HepG2 (cell line): ENCODE results near the gene AHNAK. TPM values are rescaled to one million over a fixed set of nuclear protein-coding genes. Genes with fewer than 3 reads are reported as not detected.

ENCODE experiments used
- ATAC-seq: fragments of 200-7000 bp; cut with Tn5 transposase; 3 replicates; pipeline ENCODE4 v1.9.1; 2020; ENCODE audit warnings: mild to moderate bottlenecking, moderate library complexity
- BruUV-seq: library from RNA; stranded (reverse); fragments of 400-500 nt; replicated peaks from 2 replicates; lab custom pipeline; 2021; lab: Mats Ljungman, UMichigan
- CTCF ChIA-PET: fragments of 300-600 bp; formaldehyde crosslinking; extraction: SDS; loops from one replicate; lab custom pipeline; 2021; ENCODE audit warnings: low total read pairs, inconsistent platforms, low intra/inter-chr PET ratio; lab: Yijun Ruan, JAX
- POLR2A ChIA-PET: fragments of 350-600 bp; sonication (Branson Sonifier 250); formaldehyde crosslinking; loops from one replicate; lab custom pipeline; 2020; ENCODE audit warnings: antibody characterized with exemption, inconsistent platforms; lab: Yijun Ruan, JAX
- DNase-seq: peaks from one replicate; pipeline ENCODE4 v3.0.0-alpha.2; 2015; ENCODE audit warnings: low spot score
- FAIRE-seq: peaks from 3 replicates; lab custom pipeline; 2011; peaks lifted over from hg19 to GRCh38; lab: Jason Lieb, UNC
- H2AFZ ChIP-seq: one replicate; pipeline ENCODE4 v1.6.1; 2011; ENCODE audit warnings: low read length, inconsistent platforms
- H3K27ac ChIP-seq: fragments of 300-600 bp; 3 replicates; pipeline ENCODE4 v1.8.0; 2011; ENCODE audit warnings: mixed run types, mild to moderate bottlenecking, mixed read lengths, low read length, inconsistent platforms; ENCODE audit not compliant: insufficient read depth; ENCODE audit errors: extremely low read length
- H3K27me3 ChIP-seq, 2 experiments: fragments of 200-600 bp in 1 of 2; 2 replicates in 1 of 2; 3 replicates in 1 of 2; pipeline versions ENCODE4 v1.6.0 to v1.8.0; 2011; ENCODE audit warnings: low read length in 2 of 2, mild to moderate bottlenecking in 2 of 2, moderate library complexity in 2 of 2, inconsistent platforms in 1 of 2; ENCODE audit not compliant: insufficient read depth in 2 of 2, control insufficient read depth in 1 of 2
- H3K36me3 ChIP-seq, 2 experiments: fragments of 200-600 bp in 1 of 2; replicated peaks in 1 of 2; 2 replicates in 1 of 2; 3 replicates in 1 of 2; pipeline versions ENCODE4 v1.5.1 to v1.8.0; 2011; ENCODE audit warnings: low read length in 2 of 2, inconsistent platforms in 1 of 2; ENCODE audit not compliant: insufficient read depth in 2 of 2, control insufficient read depth in 1 of 2
- H3K4me1 ChIP-seq: 2 replicates; pipeline ENCODE4 v1.5.1; 2012; ENCODE audit warnings: low read length, inconsistent platforms; ENCODE audit not compliant: insufficient read depth
- H3K4me2 ChIP-seq: 2 replicates; pipeline ENCODE4 v1.6.0; 2011; ENCODE audit warnings: low read depth, low read length, inconsistent platforms
- H3K4me3 ChIP-seq, 3 experiments: fragments of 200-600 bp in 1 of 3; sonication (generic), shearing (Covaris generic) in 1 of 3; replicated peaks in 1 of 3; 2 replicates each; pipeline ENCODE4 v1.5.1; 2011 to 2016; ENCODE audit warnings: low read length in 3 of 3, inconsistent platforms in 2 of 3, low read depth in 2 of 3, mild to moderate bottlenecking in 2 of 3, control low read depth in 1 of 3, mixed read lengths in 1 of 3; ENCODE audit not compliant: insufficient read depth in 1 of 3
- H3K79me2 ChIP-seq: one replicate; pipeline ENCODE4 v1.6.1; 2011; ENCODE audit warnings: low read length, inconsistent platforms; ENCODE audit not compliant: insufficient read depth
- H3K9ac ChIP-seq: 2 replicates; pipeline ENCODE4 v1.6.0; 2011; ENCODE audit warnings: mild to moderate bottlenecking, low read depth, low read length, inconsistent platforms; ENCODE audit not compliant: insufficient read depth
- H3K9me3 ChIP-seq: 2 replicates; pipeline ENCODE4 v1.5.1; 2012; ENCODE audit warnings: mild to moderate bottlenecking, low read length
- H4K20me1 ChIP-seq: 2 replicates; pipeline ENCODE4 v1.6.0; 2011; ENCODE audit warnings: inconsistent platforms, mild to moderate bottlenecking, low read length, moderate library complexity; ENCODE audit not compliant: insufficient read depth
- DR1 ChIP-seq: sonication (generic); formaldehyde crosslinking; IDR thresholded peaks from 2 replicates; pipeline ENCODE4 v1.8.0; 2021; ENCODE audit warnings: mild to moderate bottlenecking, missing genetic modification reagents, inconsistent platforms
- HMGXB4 ChIP-seq, 2 experiments: sonication (generic) in 1 of 2; formaldehyde crosslinking in 1 of 2; IDR thresholded peaks; 2 replicates each; pipeline versions ENCODE4 v1.4.0 to v1.6.1; 2018 to 2020; ENCODE audit warnings: missing genetic modification reagents in 2 of 2, borderline replicate concordance in 1 of 2, low read depth in 1 of 2, mild to moderate bottlenecking in 1 of 2, missing biosample characterization in 1 of 2
- IRX3 ChIP-seq: sonication (generic); formaldehyde crosslinking; IDR thresholded peaks from 2 replicates; pipeline ENCODE4 v1.8.1; 2023; ENCODE audit warnings: mild to moderate bottlenecking, low read depth, missing genetic modification reagents, borderline replicate concordance
- MXI1 ChIP-seq: IDR thresholded peaks from 3 replicates; pipeline ENCODE4 v1.6.1; 2012; ENCODE audit warnings: low read depth, low read length, inconsistent platforms, borderline replicate concordance
- NFE2L2 ChIP-seq: fragments of 150-350 bp; IDR thresholded peaks from 2 replicates; pipeline ENCODE4 v1.6.1; 2014; ENCODE audit warnings: low read length
- STAG1 ChIP-seq: sonication (generic); formaldehyde crosslinking; IDR thresholded peaks from 2 replicates; pipeline ENCODE4 v1.4.0; 2020; ENCODE audit warnings: missing genetic modification reagents
- YY1 ChIP-seq: IDR thresholded peaks from 2 replicates; pipeline ENCODE4 v1.6.1; 2011; ENCODE audit warnings: low read length, low read depth, moderate library complexity, mild to moderate bottlenecking; ENCODE audit not compliant: insufficient read depth, insufficient replicate concordance
- ZNF282 ChIP-seq: fragments of 450-650 bp; IDR thresholded peaks from 2 replicates; pipeline ENCODE4 v1.6.1; 2018; ENCODE audit not compliant: partially characterized antibody
- ZNF615 ChIP-seq: sonication (generic); formaldehyde crosslinking; IDR thresholded peaks from 2 replicates; pipeline ENCODE4 v1.5.0; 2020; ENCODE audit warnings: mild to moderate bottlenecking, missing genetic modification reagents, borderline replicate concordance
- ZNF644 ChIP-seq: IDR thresholded peaks from 2 replicates; pipeline ENCODE4 v1.6.1; 2016; ENCODE audit warnings: low read depth
- ZNF772 ChIP-seq: sonication (generic); formaldehyde crosslinking; IDR thresholded peaks from 2 replicates; pipeline ENCODE4 v1.5.0; 2020; ENCODE audit warnings: mild to moderate bottlenecking, missing genetic modification reagents
- WGBS: methylation state at CpG from one replicate; pipeline ENCODE4 v1.1.6; 2017; ENCODE audit warnings: low lambda C conversion rate; 5-methylcytosine and 5-hydroxymethylcytosine counted together
- in situ Hi-C: cut with HindIII; loops from 2 replicates; pipeline ENCODE4 v1.10.0; 2017; ENCODE audit warnings: low pct_unique_long_range_greater_than_20kb; ENCODE audit not compliant: extremely low pct_ligation_motif_present
- intact Hi-C: fragments of 100-400 bp; cut with micrococcal nuclease; formaldehyde crosslinking; loops from one replicate; pipeline ENCODE4 v1.10.0; 2022; ENCODE audit not compliant: unreplicated experiment
- polyA plus RNA-seq, 8 experiments: library from polyadenylated mRNA; depleted of rRNA in 3 of 8; stranded (reverse) in 7 of 8; unstranded in 1 of 8; fragments of >200 nt; fragmentation: Illumina TruSeq in 4 of 8; extraction: Trizol in 4 of 8; gene quantifications; 2 replicates each; pipeline versions ENCODE4 v1.2.1 to v1.2.3, GENCODE V29; 2011 to 2016; ENCODE audit warnings: low read depth in 4 of 8, missing spikeins in 1 of 8, mixed read lengths in 1 of 8; ENCODE audit not compliant: insufficient read depth in 1 of 8
- total RNA-seq, 5 experiments: library from RNA; depleted of rRNA; stranded (reverse); fragments of >200 nt; fragmentation: Illumina TruSeq; extraction: Trizol; gene quantifications; 2 replicates each; pipeline ENCODE4 v1.2.3, GENCODE V29; 2016; ENCODE audit warnings: low read depth in 1 of 5
- TF ChIP-seq, protein P1 (sequence below): sonication (generic); formaldehyde crosslinking; IDR thresholded peaks from 2 replicates; pipeline ENCODE4 v1.4.0; 2020; ENCODE audit warnings: missing genetic modification reagents
- TF ChIP-seq, protein P2 (sequence below): sonication (generic); formaldehyde crosslinking; IDR thresholded peaks from 2 replicates; pipeline ENCODE4 v1.4.0; 2020; ENCODE audit warnings: missing genetic modification reagents

Gene AHNAK
- total and polyA plus RNA-seq, 2 of the 13 experiments (the other 11 are each of a cell fraction or from before 2014, with no cell fraction given), result 23.4 to 25.0 TPM

GRCh38 chr11:62593434-62594044 is 46.9 kb upstream of the AHNAK start (continued):
- TF ChIP-seq, protein P1, sequence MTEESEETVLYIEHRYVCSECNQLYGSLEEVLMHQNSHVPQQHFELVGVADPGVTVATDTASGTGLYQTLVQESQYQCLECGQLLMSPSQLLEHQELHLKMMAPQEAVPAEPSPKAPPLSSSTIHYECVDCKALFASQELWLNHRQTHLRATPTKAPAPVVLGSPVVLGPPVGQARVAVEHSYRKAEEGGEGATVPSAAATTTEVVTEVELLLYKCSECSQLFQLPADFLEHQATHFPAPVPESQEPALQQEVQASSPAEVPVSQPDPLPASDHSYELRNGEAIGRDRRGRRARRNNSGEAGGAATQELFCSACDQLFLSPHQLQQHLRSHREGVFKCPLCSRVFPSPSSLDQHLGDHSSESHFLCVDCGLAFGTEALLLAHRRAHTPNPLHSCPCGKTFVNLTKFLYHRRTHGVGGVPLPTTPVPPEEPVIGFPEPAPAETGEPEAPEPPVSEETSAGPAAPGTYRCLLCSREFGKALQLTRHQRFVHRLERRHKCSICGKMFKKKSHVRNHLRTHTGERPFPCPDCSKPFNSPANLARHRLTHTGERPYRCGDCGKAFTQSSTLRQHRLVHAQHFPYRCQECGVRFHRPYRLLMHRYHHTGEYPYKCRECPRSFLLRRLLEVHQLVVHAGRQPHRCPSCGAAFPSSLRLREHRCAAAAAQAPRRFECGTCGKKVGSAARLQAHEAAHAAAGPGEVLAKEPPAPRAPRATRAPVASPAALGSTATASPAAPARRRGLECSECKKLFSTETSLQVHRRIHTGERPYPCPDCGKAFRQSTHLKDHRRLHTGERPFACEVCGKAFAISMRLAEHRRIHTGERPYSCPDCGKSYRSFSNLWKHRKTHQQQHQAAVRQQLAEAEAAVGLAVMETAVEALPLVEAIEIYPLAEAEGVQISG, result 0 out of 2 replicates have a peak, but pooled peaks have one; percentile 19
- TF ChIP-seq YY1 (peak; percentile 27), MXI1 (0 out of 3 replicates have a peak, but pooled peaks have one; percentile 26), STAG1 (CRISPR knock-in tag) (peak; percentile 64), HMGXB4 (CRISPR knock-in tag; IDR thresholded peaks at IDR 0.05; ENCODE audit: borderline replicate concordance in 1 of 2, low read depth in 1 of 2) (peak in 1 of 2 experiments; percentile 41; a peak in 1 of 4 replicates), NFE2L2 (no peak)

DNA sequence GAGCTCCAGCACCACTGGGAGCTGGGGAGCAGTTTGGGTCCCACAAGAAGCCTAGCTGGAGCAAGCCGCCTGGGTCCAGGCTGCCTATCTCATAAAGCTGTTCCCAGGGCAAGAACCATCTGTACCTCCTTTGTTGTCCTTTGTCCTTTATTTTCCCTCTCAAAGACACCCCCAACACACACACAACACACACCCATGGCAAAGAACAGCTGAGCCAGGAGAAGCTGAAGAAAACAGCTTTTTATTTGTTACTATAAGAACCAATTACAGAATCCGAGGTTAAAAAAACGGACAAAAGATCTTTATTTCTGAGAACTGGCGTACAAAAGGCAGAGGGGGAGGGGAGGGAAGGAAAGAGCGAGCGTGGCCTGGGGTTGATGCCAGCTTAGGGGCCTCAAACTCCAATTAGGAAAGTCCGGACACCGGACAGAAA is 46.4 kb upstream of the AHNAK start:
- BruUV-seq, result no TSS peak
- POLR2A ChIA-PET, result interaction anchor here (2.0 to 4.4 kb wide), 15 partner anchors 9 to 247 kb away, joined by 13 to 160 read pairs (median 38); partner anchors contain the start of genes AHNAK, B3GAT3, C11orf98 and CSKMT
- no peaks in the 10 kb centered on the region; a peak in 1 of 5 replicates for H3K27me3 ChIP-seq
- 86% methylated on average over 8 of the region's 8 CpGs for WGBS
- TF ChIP-seq ZNF644 (CRISPR knock-in tag) (no peak), DR1 (CRISPR knock-in tag) (no peak), ZNF615 (CRISPR knock-in tag) (no peak), ZNF282 (no peak), ZNF772 (no peak), IRX3 (CRISPR knock-in tag) (no peak)
- TF ChIP-seq, protein P2, sequence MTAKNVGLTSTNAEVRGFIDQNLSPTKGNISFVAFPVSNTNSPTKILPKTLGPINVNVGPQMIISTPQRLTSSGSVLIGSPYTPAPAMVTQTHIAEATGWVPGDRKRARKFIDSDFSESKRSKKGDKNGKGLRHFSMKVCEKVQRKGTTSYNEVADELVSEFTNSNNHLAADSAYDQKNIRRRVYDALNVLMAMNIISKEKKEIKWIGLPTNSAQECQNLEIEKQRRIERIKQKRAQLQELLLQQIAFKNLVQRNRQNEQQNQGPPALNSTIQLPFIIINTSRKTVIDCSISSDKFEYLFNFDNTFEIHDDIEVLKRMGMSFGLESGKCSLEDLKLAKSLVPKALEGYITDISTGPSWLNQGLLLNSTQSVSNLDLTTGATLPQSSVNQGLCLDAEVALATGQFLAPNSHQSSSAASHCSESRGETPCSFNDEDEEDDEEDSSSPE, result no peak
- ATAC-seq (no peak), FAIRE-seq (no peak), DNase-seq (no peak)
- peaks cover 18% of the 10 kb centered on the region for H3K79me2 ChIP-seq
- CTCF ChIA-PET, result interaction anchor here (3.1 kb wide), 1 partner anchor 19 kb away, joined by 14 read pairs; the partner anchor contains the start of genes EML3 and ROM1
- no peak overlapping the region; the same call in 1 of the 2 replicates for H3K4me2 ChIP-seq
- in situ Hi-C loops, result no loop called here
- H3K4me1 ChIP-seq, result peaks cover 38% of the 10 kb centered on the region
- H3K27ac ChIP-seq, result peak overlapping the region; percentile 62
- intact Hi-C loops, result loop anchor here (5.0 kb wide), 1 partner anchor 59 kb away; the partner anchor contains the start of gene INTS5
- peaks cover 28 to 33% of the 10 kb centered on the region in 2 experiments for H3K36me3 ChIP-seq
- no peak overlapping the region for H2AFZ ChIP-seq
- no peak overlapping the region for H3K9ac ChIP-seq
- H4K20me1 ChIP-seq, result no peaks in the 10 kb centered on the region
- H3K4me3 ChIP-seq, result no peak overlapping the region; a peak in 1 of 6 replicates
- no peaks in the 10 kb centered on the region for H3K9me3 ChIP-seq
